HCT116 (cell line): Measurements from ENCODE around the gene CSPG4. TPM values are rescaled to one million over a fixed set of nuclear protein-coding genes. Genes with fewer than 3 reads are reported as not detected.

Experiments
- ATAC-seq: fragments of 200-7000 bp; cut with Tn5 transposase; 2 replicates; pipeline ENCODE4 v1.9.1; 2020; ENCODE audit warnings: mild to moderate bottlenecking, moderate library complexity
- BruUV-seq: library from RNA; stranded (reverse); fragments of 400-500 nt; replicated peaks from 2 replicates; lab custom pipeline; 2021; lab: Mats Ljungman, UMichigan
- CTCF ChIA-PET: fragments of 300-600 bp; sonication (Branson Sonifier 250); formaldehyde crosslinking; loops from one replicate; lab custom pipeline; 2021; ENCODE audit warnings: antibody characterized with exemption; lab: Charles Lee
- POLR2A ChIA-PET: fragments of 300-600, 350-600 bp; sonication (Branson Sonifier 250); formaldehyde crosslinking; loops from one replicate; lab custom pipeline; 2021; ENCODE audit warnings: antibody characterized with exemption; lab: Charles Lee
- RAD21 ChIA-PET, 2 experiments: fragments of 300-600 bp; sonication (Branson Sonifier 250); formaldehyde crosslinking; loops; one replicate each; lab custom pipeline; 2023; ENCODE audit warnings: low total read pairs in 2 of 2; ENCODE audit not compliant: uncharacterized antibody in 2 of 2, unreplicated experiment in 2 of 2, low non-redundant PET in 1 of 2; lab: Charles Lee
- DNase-seq: peaks from one replicate; pipeline ENCODE4 v3.0.0-alpha.2; 2010; ENCODE audit warnings: low read depth, low spot score
- H2AFZ ChIP-seq: fragments of 200-600 bp; shearing (Covaris generic), sonication (generic); 2 replicates; pipeline ENCODE4 v1.6.1; 2017; ENCODE audit warnings: low read depth, mixed run types, mixed read lengths, antibody characterized with exemption, low read length; ENCODE audit not compliant: poor library complexity, severe bottlenecking
- H3K27ac ChIP-seq: 2 replicates; pipeline ENCODE4 v1.5.1; 2012; ENCODE audit warnings: low read depth, low read length
- H3K27me3 ChIP-seq: fragments of 200-600 bp; sonication (generic); 2 replicates; pipeline ENCODE4 v1.6.1; 2016; ENCODE audit warnings: mixed run types, low read length, mixed read lengths; ENCODE audit not compliant: insufficient read depth
- H3K36me3 ChIP-seq, 2 experiments: fragments of 200-500 bp in 1 of 2; fragments of 200-600 bp in 1 of 2; sonication (Bioruptor generic) in 1 of 2; sonication (generic) in 1 of 2; 2 replicates each; pipeline versions ENCODE4 v1.5.1 to v1.6.1; 2014 to 2016; ENCODE audit warnings: low read length in 2 of 2, inconsistent platforms in 1 of 2, mixed read lengths in 1 of 2, mixed run types in 1 of 2; ENCODE audit not compliant: insufficient read depth in 2 of 2, control insufficient read depth in 1 of 2
- H3K4me1 ChIP-seq, 2 experiments: fragments of 200-600 bp in 1 of 2; sonication (generic) in 1 of 2; 2 replicates each; pipeline versions ENCODE4 v1.5.1 to v1.6.1; 2012 to 2017; ENCODE audit warnings: low read length in 2 of 2, inconsistent platforms in 1 of 2, mild to moderate bottlenecking in 1 of 2, mixed read lengths in 1 of 2, mixed run types in 1 of 2, moderate library complexity in 1 of 2; ENCODE audit not compliant: insufficient read depth in 2 of 2, control insufficient read depth in 1 of 2
- H3K4me2 ChIP-seq: fragments of 200-600 bp; sonication (generic); 2 replicates; pipeline ENCODE4 v1.6.1; 2017; ENCODE audit warnings: mixed run types, low read length, mixed read lengths
- H3K4me3 ChIP-seq, 2 experiments: fragments of 200-600 bp in 1 of 2; sonication (generic) in 1 of 2; replicated peaks in 1 of 2; 2 replicates each; pipeline ENCODE4 v1.5.1; 2011 to 2016; ENCODE audit warnings: low read length in 2 of 2, control low read depth in 1 of 2, low read depth in 1 of 2, mild to moderate bottlenecking in 1 of 2, mixed read lengths in 1 of 2, mixed run types in 1 of 2
- H3K79me2 ChIP-seq: fragments of 200-600 bp; sonication (generic); 2 replicates; pipeline ENCODE4 v1.6.1; 2017; ENCODE audit warnings: mild to moderate bottlenecking, mixed run types, low read length, moderate library complexity, mixed read lengths; ENCODE audit not compliant: insufficient read depth
- H3K9ac ChIP-seq: fragments of 200-600 bp; sonication (generic); 2 replicates; pipeline ENCODE4 v1.6.1; 2016; ENCODE audit warnings: low read length, mixed read lengths
- H3K9me2 ChIP-seq: fragments of 200-600 bp; sonication (generic), shearing (Covaris generic); 2 replicates; pipeline ENCODE4 v1.6.1; 2017; ENCODE audit warnings: mixed run types, mild to moderate bottlenecking, moderate library complexity; ENCODE audit not compliant: insufficient read depth
- H3K9me3 ChIP-seq, 2 experiments: fragments of 200-500 bp in 1 of 2; fragments of 200-600 bp in 1 of 2; sonication (Bioruptor generic) in 1 of 2; sonication (generic) in 1 of 2; 2 replicates each; pipeline ENCODE4 v1.6.1; 2014 to 2017; ENCODE audit warnings: low read length in 2 of 2, mixed read lengths in 2 of 2, inconsistent platforms in 1 of 2, low read depth in 1 of 2, mild to moderate bottlenecking in 1 of 2, mixed run types in 1 of 2, moderate library complexity in 1 of 2; ENCODE audit not compliant: control insufficient read depth in 1 of 2, insufficient read depth in 1 of 2
- H4K20me1 ChIP-seq: fragments of 200-600 bp; sonication (generic), shearing (Covaris generic); 2 replicates; pipeline ENCODE4 v1.6.1; 2017; ENCODE audit warnings: mixed run types, mild to moderate bottlenecking, moderate library complexity; ENCODE audit not compliant: insufficient read depth
- CBX3 ChIP-seq: IDR thresholded peaks from 2 replicates; pipeline ENCODE4 v1.6.1; 2012; ENCODE audit warnings: low read depth
- EGR1 ChIP-seq: IDR thresholded peaks from 2 replicates; pipeline ENCODE4 v1.6.1; 2012; ENCODE audit warnings: low read depth
- ELF1 ChIP-seq: IDR thresholded peaks from 2 replicates; pipeline ENCODE4 v1.6.1; 2012; ENCODE audit warnings: low read depth, borderline replicate concordance
- EZH2phosphoT487 ChIP-seq: fragments of 200-600 bp; IDR thresholded peaks from 2 replicates; pipeline ENCODE4 v1.6.1; 2018; ENCODE audit warnings: antibody characterized with exemption, borderline replicate concordance
- FOSL1 ChIP-seq: IDR thresholded peaks from 2 replicates; pipeline ENCODE4 v1.6.1; 2012; ENCODE audit warnings: low read depth
- POLR2AphosphoS5 ChIP-seq: IDR thresholded peaks from 2 replicates; pipeline ENCODE4 v1.6.1; 2011; ENCODE audit warnings: mild to moderate bottlenecking, low read depth, low read length, moderate library complexity
- RAD21 ChIP-seq: IDR thresholded peaks from 2 replicates; pipeline ENCODE4 v1.6.1; 2012; ENCODE audit warnings: low read depth, mild to moderate bottlenecking
- SIN3A ChIP-seq: IDR thresholded peaks from 2 replicates; pipeline ENCODE4 v1.6.1; 2012; ENCODE audit warnings: low read depth
- SP1 ChIP-seq: IDR thresholded peaks from 2 replicates; pipeline ENCODE4 v1.6.1; 2012; ENCODE audit warnings: low read depth
- YY1 ChIP-seq: IDR thresholded peaks from 2 replicates; pipeline ENCODE4 v1.6.1; 2011; ENCODE audit warnings: low read length, low read depth, moderate library complexity, mild to moderate bottlenecking; ENCODE audit not compliant: insufficient replicate concordance; ENCODE audit errors: extremely low read depth
- ZFX ChIP-seq: fragments of 450-650 bp; IDR thresholded peaks from 2 replicates; pipeline ENCODE4 v1.6.1; 2017
- intact Hi-C: fragments of 100-400 bp; cut with micrococcal nuclease; formaldehyde crosslinking; loops from 2 replicates; pipeline ENCODE4 v1.10.0; 2022
- total RNA-seq: library from RNA; stranded (reverse); gene quantifications from one replicate; pipeline ENCODE4 v1.2.1, GENCODE V29; 2021; ENCODE audit not compliant: unreplicated experiment
- TF ChIP-seq, protein P1 (sequence below): IDR thresholded peaks from 2 replicates; pipeline ENCODE4 v1.6.1; 2012; ENCODE audit warnings: low read depth
- TF ChIP-seq, protein P2 (sequence below): IDR thresholded peaks from 2 replicates; pipeline ENCODE4 v1.6.1; 2012

Gene CSPG4
- total RNA-seq, 1 experiment from 2014 or later = 18.1 TPM

DNA sequence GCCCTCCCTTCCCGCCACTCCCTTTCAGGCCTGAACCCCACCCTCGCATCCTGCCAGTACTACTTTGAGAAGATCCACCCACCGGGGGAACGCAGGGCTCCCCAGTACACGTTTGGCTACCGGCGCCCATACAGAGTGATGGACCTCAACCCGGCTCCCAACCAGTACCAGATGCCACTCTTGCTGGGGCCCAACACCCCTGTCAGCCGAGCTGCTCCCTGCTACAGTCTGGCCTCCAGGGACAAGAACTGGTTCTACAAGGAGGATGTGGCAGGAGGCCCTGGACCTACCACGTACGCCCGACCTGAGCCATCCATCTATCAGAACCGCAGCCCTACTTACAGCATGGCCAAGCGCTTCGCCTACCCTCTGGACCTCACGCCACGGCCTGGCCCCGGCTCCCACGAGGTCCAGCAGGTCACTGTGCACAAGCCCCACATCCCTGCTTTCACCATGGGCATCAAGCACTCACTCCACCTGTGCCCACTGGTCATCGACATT, 14.4 kb upstream of the CSPG4 start:
- no peak for ATAC-seq
- Histone ChIP-seq H2AFZ (no peak overlapping the region), H3K4me1 (peaks cover 0 to 13% of the 10 kb centered on the region in 2 experiments; a peak in 1 of 4 replicates), H3K4me3 (no peak overlapping the region), H3K9ac (no peak overlapping the region), H3K9me3 (no peaks in the 10 kb centered on the region), H3K27ac (no peak overlapping the region), H4K20me1 (no peaks in the 10 kb centered on the region), H3K27me3 (no peaks in the 10 kb centered on the region), H3K79me2 (no peaks in the 10 kb centered on the region), H3K36me3 (no peaks in the 10 kb centered on the region), H3K4me2 (no peak overlapping the region), H3K9me2 (no peaks in the 10 kb centered on the region)
- ChIA-PET RAD21 (no interaction called here), POLR2A (no interaction called here), CTCF (interaction anchor here (1.8 to 2.6 kb wide), 3 partner anchors 11 to 412 kb away, joined by 9 to 11 read pairs (median 9); no protein-coding TSS in a partner anchor)
- TF ChIP-seq FOSL1 (no peak), ELF1 (no peak), ZFX (no peak), EZH2phosphoT487 (no peak), EGR1 (no peak), SP1 (no peak), CBX3 (no peak), YY1 (no peak), RAD21 (no peak), SIN3A (no peak), POLR2AphosphoS5 (no peak)
- TF ChIP-seq, protein P1, sequence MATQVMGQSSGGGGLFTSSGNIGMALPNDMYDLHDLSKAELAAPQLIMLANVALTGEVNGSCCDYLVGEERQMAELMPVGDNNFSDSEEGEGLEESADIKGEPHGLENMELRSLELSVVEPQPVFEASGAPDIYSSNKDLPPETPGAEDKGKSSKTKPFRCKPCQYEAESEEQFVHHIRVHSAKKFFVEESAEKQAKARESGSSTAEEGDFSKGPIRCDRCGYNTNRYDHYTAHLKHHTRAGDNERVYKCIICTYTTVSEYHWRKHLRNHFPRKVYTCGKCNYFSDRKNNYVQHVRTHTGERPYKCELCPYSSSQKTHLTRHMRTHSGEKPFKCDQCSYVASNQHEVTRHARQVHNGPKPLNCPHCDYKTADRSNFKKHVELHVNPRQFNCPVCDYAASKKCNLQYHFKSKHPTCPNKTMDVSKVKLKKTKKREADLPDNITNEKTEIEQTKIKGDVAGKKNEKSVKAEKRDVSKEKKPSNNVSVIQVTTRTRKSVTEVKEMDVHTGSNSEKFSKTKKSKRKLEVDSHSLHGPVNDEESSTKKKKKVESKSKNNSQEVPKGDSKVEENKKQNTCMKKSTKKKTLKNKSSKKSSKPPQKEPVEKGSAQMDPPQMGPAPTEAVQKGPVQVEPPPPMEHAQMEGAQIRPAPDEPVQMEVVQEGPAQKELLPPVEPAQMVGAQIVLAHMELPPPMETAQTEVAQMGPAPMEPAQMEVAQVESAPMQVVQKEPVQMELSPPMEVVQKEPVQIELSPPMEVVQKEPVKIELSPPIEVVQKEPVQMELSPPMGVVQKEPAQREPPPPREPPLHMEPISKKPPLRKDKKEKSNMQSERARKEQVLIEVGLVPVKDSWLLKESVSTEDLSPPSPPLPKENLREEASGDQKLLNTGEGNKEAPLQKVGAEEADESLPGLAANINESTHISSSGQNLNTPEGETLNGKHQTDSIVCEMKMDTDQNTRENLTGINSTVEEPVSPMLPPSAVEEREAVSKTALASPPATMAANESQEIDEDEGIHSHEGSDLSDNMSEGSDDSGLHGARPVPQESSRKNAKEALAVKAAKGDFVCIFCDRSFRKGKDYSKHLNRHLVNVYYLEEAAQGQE = no peak
- TF ChIP-seq, protein P2, sequence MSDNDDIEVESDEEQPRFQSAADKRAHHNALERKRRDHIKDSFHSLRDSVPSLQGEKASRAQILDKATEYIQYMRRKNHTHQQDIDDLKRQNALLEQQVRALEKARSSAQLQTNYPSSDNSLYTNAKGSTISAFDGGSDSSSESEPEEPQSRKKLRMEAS = no peak
- DNase-seq = no peak
- no TSS peak for BruUV-seq
- intact Hi-C loops = loop anchor here (10.0 kb wide), 1 partner anchor 408 kb away; no protein-coding TSS in a partner anchor
